NCI-H1105 treated with DMSO at 0.1 percent for 48 hours (cell line): ENCODE data around the gene EIF4H.
"Not testable (repeated sequence)": the region's sequence is repeated elsewhere in the genome, so short reads cannot be mapped to it uniquely, and the experiment has no call there.

Source experiments
- DNase-seq: peaks from one replicate; lab custom pipeline; 2025; lab: John Stamatoyannopoulos, UW

The EIF4H gene

GRCh38 chr7:74175340-74175739 lies 1.2 kb downstream of the EIF4H start:
- no peak for DNase-seq

GRCh38 chr7:74176555-74176954 lies 2.4 kb downstream of the EIF4H start:
- no peak for DNase-seq

GRCh38 chr7:74178632-74179031 lies 4.5 kb downstream of the EIF4H start:
- no peak for DNase-seq

DNA sequence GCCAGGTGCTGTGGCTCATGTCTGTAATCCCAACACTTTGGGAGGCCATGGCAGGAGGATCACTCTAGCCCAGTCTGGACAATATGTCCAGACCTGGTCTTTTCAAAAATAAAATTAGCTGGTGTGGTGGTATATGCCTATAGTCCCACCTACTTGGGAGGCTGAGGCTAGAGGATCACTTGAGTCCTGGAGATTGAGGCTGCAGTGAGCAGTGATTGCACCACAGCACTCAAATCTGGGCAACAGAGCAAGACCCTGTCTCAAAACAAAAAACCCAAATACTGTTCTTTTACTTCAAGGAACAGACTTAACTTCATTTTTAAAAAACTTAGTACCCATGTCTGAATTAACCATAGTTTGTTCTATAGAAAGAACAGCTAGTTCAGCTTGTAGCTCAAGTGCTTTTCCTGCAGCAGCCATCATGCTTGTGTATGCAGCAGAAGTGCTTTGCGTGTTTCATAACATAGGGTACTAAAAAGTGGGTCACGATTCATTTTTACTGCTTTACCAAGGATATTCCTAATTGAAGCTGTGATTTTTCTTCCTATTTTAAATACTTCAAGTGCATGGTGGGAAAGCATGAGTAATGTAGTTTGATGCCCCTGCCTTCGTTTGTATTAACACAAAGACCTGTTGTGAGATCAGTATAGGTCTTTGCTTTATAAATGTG lies 5.9 kb downstream of the EIF4H start:
- DNase-seq, result no peak

DNA sequence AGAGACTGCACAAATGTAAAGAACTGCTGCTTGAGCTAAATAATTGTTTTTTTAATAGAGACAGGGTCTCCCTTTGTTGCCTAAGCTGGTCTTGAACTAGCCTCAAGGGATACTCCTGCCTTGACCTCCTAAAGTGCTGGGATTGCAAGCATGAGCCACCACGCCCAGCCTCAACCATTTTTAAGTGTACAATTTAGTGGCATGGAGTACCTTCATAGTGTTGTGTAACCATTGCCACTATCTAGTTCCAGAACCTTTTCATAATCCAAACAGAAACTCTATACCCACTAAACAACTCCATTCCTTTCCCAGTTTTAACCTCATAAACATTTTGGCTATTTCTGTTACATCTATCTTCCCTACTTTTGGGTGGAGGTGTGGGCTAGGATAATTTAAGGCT lies 6.7 kb downstream of the EIF4H start:
- no peak for DNase-seq

DNA sequence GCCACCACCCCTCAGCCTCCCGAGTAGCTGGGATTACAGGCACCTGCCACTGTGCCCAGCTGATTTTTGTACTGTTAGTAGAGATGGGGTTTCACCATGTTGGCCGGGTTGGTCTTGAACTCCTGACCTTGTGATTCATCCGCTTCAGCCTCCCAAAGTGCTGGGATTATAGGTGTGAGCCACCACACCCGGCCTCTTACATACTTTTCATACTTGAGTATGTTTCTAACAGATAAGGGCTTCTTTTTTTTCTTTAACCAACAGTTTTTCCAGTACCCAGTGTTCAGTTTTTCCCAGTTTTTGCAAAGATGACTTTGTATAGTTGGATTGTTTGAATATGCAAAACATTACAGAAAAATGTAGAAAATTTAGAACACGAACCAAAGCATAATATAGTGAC lies 7.7 kb downstream of the EIF4H start:
- no peak for DNase-seq

GRCh38 chr7:74182453-74183090 lies 8.4 kb downstream of the EIF4H start:
- DNase-seq, result no peak

- no peak for DNase-seq
Observed at GRCh38 chr7:74183142-74183541, 9.0 kb downstream of the EIF4H start.

DNA sequence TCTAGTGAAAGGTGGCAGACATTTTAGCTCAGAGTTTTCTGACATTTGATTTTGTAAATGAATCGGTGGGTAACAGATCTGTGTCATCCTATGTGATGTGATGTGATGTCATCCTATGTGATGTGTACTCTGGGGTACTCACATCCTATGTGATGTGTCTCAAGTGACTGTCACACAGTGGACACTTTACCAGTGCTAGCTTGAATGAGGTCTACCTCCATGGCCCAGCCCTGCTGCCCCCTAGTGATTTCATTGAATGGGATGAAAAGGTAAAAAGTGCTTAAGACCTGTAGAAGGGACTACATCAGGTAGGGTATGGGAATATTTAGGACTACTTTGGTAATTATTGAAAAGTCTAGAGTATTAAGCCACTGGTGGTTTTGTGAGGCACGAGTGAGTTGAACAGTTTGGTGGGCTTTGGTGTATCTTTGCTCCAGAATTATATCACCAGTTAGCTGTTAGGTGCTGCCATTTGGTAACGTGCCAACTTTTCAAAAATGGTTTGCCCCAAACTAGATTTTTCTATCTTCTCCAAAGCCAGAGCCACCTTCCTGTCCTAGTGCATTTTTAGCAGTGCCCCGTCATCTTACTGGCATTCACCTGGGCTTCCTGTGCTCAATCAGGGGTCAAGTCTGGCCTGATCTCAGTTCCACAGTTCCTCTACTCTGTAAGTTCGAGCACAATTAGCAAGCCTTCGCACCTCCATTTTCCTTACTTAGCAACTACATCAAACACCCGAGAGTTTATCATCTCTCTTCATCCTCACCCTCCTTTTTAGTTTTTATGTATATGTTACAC lies 9.7 kb downstream of the EIF4H start:
- DNase-seq, result no peak

DNA sequence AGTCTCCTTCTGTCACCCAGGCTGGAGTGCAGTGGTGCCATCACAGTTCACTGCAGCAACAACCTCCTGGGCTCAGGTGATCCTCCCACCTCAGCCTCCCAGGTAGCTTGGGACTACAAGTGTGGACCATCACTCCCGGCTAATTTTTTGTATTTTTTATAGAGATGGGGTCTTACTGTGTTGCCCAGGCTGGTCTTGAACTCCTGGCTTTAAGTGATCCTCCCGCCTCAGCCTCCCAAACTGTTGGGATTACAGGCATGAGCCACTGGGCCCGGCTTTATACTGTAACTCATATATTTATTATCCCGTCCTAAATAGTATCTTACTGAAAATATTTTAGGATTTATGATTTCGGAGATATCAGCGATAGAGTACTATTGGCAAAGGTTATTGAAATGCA lies 10.9 kb downstream of the EIF4H start:
- DNase-seq, result no peak

GRCh38 chr7:74185636-74186035 lies 11.5 kb downstream of the EIF4H start:
- DNase-seq, result no peak

DNA sequence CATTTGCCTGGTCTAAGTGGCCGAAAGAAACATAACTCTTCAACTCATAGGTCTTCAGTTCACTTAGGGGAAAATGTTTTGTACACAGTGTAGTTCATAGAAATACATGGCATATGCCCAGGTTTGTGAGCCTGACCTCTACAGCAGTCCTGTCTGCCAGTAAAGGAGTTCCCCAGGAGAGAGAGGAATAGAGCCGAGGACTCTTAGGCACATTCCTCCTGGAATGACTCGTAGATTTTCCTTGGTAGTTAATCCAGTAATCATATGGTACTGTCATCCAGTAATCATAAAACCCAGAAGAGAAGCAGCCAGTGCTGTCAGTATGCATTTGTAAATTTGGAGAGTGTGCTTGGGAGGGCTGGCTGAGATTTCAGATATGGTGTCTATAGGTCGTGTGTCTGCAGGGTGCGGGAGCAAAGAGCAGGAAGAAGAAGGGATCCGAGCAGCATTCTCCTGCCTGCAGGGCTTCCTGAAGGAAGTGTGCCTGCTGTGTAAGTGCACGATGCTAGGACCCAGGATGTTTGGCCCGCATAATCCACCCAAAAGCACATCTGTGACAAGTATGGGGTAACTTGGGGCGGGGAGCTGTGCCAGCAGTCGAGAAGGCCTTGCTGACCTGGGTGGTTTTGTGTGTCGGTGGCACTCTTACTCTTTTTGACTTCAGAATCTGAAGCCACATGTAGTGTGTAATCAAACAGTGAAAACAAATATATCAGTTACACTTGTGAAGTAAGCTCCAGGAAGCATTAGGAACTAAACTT lies 13.9 kb downstream of the EIF4H start:
- no peak for DNase-seq

- DNase-seq, result no peak
Observed at GRCh38 chr7:74190259-74190658, 16.1 kb downstream of the EIF4H start.

DNA sequence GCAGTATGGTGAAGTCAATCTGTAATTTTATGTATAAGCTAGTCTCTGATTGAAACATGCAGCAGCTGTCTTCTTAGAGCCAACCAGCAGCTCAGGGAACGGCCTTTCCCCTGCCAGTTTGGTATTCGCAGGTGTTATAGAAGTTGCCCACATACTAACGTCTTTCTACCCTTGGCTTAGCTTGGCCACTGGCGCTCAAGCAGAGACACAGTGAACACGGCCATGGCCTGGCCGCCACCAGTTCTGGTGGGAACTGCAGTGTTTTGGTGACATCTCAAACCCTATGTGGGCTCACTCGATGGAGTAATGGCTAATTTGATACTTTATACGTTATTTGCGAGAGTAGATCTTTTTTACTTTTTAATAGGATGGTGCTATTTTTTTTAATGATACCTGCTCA lies 17.1 kb downstream of the EIF4H start:
- no peak for DNase-seq

DNA sequence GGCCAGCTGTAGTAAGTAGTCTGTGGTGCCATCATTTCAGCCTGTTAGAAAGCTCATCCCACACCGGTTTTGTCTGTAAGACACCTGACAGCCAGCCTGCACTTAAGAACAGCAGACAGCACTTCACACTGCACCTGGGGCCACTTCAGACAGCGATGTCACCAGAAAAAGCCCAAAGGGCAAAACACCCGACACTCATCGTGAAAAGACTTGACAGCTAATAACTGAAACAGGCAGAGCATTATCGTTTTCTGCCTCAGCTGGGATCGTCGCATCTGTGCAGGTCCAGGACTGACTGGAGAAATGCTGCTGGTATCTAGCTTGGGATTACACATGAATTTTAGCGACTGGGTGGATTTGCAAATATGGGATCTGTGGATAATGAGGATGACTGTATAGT lies 18.9 kb downstream of the EIF4H start:
- no peak for DNase-seq

GRCh38 chr7:74193913-74194312 lies 19.8 kb downstream of the EIF4H start:
- DNase-seq, result no peak

GRCh38 chr7:74194686-74195085 lies 20.5 kb downstream of the EIF4H start:
- no peak for DNase-seq

DNA sequence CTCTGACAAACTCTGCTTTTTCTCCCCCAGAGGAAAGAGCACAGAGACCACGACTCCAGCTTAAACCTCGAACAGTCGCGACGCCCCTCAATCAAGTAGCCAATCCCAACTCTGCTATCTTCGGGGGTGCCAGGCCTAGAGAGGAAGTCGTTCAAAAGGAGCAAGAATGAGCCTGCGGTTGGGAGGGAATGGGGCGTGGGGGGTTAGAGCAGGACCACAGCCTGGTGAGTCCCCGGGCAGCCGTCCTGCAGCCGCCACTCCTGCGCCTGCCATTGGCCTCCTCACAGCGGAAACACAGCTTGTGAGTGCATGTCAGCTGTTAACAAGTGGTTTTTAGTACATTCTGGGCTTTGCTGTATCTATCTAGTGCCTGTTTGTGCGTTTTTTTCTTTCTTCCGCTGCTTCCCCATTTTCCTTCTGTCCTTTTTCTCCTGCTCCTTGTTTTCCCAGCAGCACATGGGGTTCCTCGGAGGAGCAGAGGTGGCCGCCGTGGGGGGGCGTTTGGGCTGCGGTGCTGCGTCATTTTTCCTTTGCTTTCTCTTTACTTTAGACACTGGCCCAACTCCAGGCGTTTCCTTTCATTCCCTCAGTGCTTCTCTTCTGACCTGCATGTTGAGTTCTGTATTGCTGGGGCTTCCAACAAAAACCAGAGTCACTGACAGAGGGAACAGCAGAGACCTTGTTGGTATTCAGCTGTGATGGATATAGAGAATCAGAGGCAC lies 21.1 kb downstream of the EIF4H start:
- DNase-seq, result not testable (repeated sequence)

- not testable (repeated sequence) for DNase-seq
Observed at GRCh38 chr7:74195968-74196654, 22.0 kb downstream of the EIF4H start.

GRCh38 chr7:74197449-74198124 lies 23.4 kb downstream of the EIF4H start:
- DNase-seq, result no peak
